ENCODE data around the gene ALDH4A1.

Gene ALDH4A1

DNA sequence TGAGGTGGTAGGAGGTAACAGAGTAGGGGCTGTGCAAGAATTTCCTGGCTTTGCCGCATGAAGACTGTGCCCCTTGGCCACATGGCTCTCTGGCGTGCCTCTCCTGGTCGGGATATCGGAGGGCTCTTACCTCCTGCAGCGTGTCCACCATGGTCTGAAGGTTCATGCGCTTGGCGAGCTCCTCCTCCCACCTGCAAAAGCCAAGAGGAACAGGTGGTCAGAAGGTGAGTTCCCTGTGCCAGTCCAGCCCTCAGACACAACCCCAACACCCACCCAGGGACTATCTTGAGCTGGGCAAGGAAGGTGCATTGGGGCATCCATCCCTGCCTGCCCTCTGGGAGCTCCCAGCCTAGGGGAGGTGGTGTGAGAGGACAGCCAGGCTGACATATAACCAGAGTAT is 18.6 kb upstream of the ALDH4A1 start:
- DNase-seq: no peak

- no peak for DNase-seq
Measured at GRCh38 chr1:18919956-18920355, 17.6 kb upstream of the ALDH4A1 start.

GRCh38 chr1:18919197-18919905 is 17.0 kb upstream of the ALDH4A1 start:
- DNase-seq: no peak

- DNase-seq: no peak
Measured at GRCh38 chr1:18918417-18918816, 16.1 kb upstream of the ALDH4A1 start.

- no peak for DNase-seq
Measured at GRCh38 chr1:18917071-18917799, 14.9 kb upstream of the ALDH4A1 start.

GRCh38 chr1:18915341-18915740 is 13.0 kb upstream of the ALDH4A1 start:
- DNase-seq: no peak

GRCh38 chr1:18913065-18913835 is 10.9 kb upstream of the ALDH4A1 start:
- DNase-seq: peak; percentile 67

DNA sequence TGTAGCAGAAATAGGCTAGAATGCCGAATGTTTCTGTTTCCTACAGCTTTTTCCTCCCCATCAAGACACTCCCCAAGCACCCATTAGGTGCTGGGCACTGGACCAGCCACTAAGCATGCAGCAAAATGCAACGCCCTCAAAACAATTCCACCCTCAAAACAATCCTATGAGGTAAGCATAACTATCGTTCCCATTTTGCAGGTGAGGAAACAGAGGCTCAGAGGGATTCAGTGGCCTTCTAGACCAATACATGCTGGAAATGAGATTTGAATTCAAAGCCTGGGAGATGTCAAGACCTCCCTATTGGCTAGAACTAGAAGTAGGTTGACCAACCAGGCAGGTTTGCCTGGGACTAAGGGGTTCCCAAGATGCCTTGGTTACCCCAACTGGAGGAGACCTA is 10.2 kb upstream of the ALDH4A1 start:
- no peak for DNase-seq

DNA sequence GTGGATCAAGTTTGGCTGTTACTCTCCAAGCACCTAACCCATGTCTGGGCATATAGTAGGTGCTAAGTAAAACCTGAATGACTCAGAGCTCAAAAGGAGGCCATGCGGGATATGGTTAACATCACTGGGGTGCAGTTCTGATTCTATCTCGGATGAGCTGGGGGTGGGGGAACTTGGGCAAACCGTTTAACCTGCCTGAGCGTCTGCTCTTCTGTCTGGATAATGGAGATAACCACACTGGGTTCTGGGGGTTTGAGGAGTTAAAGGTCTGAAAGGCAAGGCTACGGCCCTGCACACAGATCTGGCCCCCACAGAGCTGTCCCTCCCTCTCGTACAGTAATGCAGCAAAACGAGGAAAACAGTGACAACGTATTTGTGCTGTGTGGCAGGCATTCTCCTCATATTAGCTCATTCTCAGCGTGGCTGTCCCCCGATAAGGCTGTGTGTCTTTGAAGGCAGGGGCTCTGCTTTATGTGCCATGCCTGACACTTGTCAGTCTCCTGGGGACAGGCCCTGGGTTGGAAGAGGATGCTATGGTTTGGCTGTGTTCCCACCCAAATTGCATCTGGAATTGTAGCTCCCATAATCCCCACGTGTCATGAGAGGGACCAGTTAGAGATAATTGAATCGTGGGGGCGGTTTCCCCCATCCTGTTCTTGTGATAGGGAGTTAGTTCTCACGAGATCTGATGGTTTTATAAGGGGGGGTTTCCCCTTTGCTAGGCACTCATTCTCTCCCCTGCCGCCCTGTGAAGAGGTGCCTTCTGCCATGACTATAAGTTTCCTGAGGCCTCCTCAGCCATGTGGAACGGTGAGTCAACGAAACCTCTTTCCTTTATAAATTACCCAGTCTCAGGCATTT is 6.8 kb upstream of the ALDH4A1 start:
- DNase-seq: no peak

DNA sequence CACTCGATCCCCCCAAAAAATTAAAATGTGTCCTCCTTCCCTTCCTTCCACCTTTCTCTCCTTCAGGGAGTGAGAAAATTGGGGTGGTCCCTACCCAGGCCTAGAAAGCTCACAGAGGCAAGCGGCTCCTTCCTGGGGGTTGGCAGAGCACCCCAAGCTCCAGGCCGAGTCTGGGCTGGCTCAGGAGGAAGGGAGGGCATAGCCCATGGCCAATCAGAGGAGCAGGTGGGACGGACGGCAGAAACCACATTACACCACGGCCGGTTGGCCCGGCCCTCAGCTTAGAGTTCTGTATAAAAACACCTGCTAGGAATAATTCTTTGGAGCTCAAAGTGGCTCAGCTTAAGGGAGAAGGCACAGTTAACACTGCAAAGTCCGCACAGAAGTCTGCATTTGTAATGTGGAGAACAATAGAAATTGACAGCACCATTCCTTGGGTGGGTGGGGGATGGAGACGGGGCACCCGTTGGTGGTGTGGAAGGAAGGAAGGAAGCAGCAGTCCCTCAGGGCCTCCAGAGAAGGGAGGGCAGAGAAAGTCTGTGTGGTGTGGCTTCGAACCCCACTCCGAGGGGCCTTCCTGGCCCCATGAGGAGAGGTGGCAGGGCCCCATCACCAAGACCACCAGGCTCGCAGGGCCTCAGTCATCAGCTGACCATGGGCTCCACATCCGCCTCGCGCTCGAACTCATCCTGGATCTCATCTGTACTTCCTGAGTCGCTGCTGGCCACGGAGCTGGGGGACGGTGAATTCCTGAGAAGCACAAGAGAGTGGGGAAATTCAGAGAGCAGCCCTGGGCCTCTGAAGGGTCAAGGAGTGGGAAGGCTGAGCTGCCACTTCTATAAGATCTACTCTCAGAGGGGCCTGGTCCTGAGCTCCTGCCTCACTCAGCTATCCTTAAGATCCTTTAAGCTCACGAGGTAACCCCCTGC is 5.8 kb upstream of the ALDH4A1 start:
- no peak for DNase-seq

DNA sequence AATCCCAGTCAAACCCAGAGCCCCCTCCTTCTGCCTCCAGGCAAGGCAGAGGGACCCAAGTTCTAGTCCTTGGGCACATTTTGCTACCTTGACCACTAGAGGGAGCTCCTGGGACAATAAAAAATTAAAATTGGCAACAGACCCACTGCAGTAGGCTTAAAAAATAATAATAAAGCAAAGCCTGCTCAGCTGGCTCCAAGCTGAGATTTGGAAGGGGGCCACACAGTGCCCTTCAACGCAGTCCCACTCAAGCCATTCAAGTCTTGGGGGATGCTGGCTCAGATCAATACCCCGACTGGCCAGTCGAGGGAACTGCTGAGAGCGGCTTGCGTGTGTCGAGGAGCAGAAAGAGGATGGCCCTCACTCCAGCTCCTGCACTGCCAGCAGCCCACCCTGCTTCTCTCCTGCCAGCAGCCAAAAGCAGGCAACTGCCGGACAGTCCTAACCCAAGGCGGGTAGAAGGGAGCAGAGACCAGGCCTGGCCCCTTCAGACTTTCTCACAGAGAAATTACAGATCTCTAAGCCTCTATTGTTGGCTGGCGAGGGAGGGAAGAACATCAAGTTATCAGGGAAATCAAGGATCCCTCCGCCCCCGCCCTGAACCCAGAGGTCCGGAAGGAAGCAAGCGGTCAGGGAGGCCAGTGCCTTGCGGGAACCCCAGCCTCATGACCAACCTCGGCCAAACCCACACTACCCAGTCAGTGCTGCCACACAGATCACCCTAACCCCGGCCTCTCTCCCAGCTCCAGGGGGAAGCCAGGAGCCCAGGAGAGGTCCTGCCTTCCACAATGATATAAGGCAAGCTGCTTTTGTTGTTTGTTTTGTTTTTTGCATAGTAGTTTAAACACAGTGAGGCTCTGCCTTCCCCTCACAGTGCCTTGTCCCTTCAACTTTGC is 4.9 kb upstream of the ALDH4A1 start:
- peak; percentile 51 for DNase-seq

- no peak for DNase-seq
Measured at GRCh38 chr1:18903291-18903756, 969 bp upstream of the ALDH4A1 start.

DNA sequence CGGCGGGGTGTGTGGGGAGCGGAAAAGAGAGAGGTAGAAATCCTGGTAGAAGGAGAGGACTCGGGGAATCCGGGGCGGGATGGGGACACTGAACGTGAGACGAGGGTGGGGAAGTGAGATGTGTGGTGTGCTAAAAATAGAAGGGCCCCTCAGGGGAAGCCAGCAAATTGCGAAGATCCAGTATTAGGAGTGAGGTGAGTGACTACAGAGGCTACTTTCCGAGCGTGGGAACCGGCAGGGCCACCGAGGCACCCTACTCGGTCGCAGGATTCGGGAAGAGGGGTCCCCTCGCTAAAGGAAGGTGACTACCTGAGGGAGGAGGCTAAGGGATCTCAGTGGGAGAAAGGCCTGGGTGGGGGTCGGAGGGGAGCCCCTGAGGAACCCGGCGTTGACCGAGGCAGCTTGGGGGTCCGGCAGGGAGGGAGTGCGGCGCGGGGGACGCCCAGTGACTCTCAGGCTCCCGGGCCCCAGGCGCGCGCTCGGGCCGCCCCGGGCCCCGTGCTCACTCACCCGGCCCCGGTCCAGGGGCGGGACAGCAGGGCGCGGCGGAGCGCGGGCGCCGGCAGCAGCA is 318 bp downstream of the ALDH4A1 start:
- DNase-seq: no peak

DNA sequence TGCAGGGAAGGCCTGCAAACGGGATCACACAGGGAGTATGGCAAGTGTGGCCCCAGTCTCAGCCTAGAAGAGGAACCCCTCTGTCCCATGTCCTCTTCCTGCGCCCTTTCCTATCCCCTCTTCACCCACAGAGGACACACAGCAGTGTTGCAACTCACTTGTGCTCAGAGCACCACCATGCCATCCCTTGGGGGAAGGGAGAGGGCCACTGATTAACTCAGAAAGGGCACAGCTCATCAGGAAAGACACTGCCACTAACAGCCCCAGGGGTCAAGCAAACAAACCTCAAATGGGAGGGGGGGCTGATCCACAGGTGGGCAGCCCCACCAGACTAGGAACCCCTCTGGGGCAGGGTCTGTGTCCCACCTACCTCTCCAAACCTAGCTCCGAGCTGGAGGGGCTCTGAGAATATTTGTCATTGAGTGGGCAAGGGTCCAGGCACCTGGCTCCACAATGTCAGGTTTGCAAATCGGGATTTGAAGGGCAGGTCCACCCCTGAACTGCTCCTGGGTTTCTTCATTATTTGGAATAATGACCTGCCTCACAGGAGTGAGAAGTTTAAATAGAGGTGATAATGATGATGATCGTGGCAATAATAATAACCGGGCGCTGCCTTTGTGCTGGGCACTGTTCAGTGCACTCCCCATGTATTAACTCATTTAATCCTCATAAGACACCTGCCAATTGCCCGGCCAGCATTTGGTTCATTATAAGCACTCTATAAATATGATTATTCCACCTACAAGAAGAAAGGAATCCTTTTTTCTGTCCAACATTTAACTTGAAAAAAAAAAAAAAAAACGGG is 1.0 kb downstream of the ALDH4A1 start:
- no peak for DNase-seq

DNA sequence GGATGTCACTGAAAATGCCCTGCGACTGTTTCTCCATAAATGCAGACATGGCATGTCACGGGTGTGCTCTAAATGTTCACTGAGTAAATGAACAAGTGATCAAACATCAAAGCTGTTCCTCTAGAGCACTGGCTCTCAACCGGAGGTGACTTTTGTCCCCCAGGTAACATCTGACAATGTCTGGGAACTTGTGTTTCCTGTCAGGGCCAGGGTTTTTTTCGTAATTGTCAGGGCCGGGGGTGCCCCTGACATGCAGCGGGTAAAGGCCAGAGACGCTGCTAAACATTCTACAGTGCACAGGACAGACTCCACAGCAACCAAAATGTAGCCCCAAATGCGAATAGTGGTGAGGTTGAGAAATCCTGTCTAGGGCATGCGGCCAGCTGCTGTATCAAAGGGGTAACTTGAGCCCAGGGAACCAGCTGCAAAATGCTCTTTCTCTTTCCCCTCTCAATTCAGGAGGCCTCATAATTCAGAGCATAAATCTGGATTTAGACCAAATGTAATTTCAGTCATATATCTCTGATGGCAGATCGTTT is 2.0 kb downstream of the ALDH4A1 start:
- DNase-seq: no peak

DNA sequence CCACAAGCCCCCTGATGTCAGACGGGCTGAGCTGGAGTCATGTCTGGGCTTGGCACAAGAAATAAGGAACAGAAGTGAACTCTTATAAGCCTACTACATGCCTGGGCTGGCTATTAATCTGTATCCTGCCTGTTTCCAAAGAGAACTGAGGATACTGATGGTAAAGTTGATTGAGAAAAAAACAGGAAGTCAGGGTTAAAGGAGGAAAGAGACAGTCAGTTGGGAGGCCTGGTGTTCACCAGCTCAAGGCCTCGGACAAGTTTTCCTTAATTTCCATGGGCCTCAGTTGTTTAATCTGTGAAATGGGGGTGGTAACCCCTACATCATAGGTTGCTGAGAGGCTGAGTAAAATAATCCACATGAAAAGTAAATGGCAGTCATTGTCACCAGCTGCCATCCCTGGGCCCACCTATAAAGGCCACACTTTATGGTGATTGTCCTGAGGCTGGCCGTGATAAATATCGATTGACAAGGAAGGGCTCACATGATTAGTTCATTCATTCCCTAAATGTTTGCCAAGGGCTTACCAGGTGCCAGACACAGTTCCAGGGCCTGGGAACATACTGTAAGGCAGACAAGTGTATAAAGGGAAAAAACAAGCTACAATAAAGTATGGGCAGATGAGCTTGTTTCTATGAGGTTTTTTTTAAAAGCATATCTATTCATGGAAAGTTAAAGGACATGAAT is 2.8 kb downstream of the ALDH4A1 start:
- no peak for DNase-seq

DNA sequence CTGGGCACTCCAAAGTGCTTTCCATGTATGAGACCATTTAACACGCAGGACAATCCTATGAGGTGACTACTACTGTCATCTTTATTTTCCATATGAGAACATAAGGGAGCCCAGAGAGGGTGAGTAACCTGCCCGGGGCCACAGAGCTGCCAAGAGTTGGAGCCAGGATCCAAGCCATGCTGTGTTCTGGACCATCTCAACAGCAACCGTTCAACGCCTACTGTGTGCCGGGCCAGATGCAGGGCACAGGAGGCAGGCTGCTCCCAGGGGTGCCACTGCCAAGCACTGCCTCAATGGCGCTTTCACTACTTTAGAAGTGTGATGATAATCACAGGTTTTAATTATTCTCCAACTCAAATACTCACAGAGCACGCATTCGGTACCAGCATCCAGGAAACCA is 3.8 kb downstream of the ALDH4A1 start:
- no peak for DNase-seq

DNA sequence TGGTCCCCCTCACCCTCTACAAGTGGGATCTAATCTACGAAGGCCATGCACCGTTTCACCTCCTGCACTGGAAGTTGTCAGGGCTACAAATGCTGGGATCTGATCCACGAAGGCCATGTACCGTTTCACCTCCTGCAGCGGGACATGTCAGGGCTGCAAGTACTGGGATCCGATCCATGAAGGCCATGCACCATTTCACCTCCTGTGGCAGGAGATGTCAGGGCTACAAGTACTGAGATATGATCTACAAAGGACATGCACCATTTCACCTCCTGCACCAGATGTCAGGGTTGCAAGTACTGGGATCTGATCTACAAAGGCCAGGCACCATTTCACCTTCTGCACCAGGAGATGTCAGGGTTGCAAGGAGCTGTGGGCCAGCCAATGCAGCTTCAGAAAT is 7.0 kb downstream of the ALDH4A1 start:
- DNase-seq: no peak
